Measurements from ENCODE around the gene AFAP1. TPM values are rescaled to one million over a fixed set of nuclear protein-coding genes. Genes with fewer than 3 reads are reported as not detected.

Gene AFAP1
- total RNA-seq, 2 experiments from 2014 or later: 7.1 to 7.9 TPM

DNA sequence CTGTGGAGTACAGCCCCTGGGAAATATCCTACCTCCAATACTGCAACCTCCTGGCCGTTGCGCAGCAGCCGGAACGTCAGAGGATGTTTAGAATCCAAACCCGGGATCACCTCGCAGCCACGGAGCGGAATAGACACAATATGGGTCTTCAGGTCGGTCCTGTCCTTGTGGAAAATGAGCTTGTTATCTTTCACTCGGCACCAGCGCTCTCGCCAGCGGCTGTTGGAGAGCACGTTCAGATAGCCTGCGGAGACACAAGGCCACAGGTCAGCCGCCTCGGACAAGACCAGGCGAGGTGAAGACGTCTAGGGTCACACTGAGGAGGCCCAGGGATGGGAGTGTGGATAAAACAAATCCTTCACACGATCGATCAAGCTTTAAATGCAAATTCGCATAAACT is 139.3 kb downstream of the AFAP1 start:
- DNase-seq: no peak
- H3K27ac Mint-ChIP-seq: no peak overlapping the region
- H3K36me3 Mint-ChIP-seq (ENCODE audit: low read depth): peaks cover 10% of the 10 kb centered on the region
- no peaks in the 10 kb centered on the region for H3K27me3 Mint-ChIP-seq
- peaks cover 15% of the 10 kb centered on the region for H3K4me1 Mint-ChIP-seq
- no peaks in the 10 kb centered on the region for H3K9me3 Mint-ChIP-seq
- POLR2A ChIA-PET: no interaction called here
- CTCF ChIA-PET: interaction anchor here (1.3 to 1.6 kb wide), 2 partner anchors 20 to 30 kb away, joined by 3 read pairs; no protein-coding TSS in a partner anchor
- no peak overlapping the region for H3K4me3 Mint-ChIP-seq

DNA sequence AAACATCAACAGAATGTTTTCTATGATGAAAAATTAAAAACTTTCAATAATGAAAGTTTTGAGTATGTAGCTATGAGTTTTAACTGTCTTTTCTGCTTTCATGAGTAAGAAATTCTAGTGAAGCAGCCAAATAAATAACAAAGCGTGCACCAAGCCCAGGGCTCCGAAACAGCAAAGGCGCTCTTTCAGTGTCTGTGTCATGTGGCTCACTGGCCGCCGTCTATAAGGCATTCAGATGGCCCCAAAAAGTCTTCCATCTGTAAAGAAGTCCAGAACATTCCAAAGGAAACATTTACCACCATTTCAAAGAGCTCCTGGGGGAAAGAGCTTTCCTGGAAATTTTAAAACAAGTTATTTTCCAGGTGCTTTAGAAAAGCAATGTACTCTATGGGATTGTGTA is 139.9 kb downstream of the AFAP1 start:
- CTCF ChIA-PET: interaction anchor here (1.6 kb wide), 1 partner anchor 30 kb away, joined by 3 read pairs; no protein-coding TSS in a partner anchor
- Mint-ChIP-seq H3K27me3 (no peaks in the 10 kb centered on the region), H3K9me3 (no peaks in the 10 kb centered on the region), H3K27ac (no peak overlapping the region), H3K4me3 (no peak overlapping the region), H3K4me1 (peaks cover 15% of the 10 kb centered on the region), H3K36me3 (ENCODE audit: low read depth) (peaks cover 10% of the 10 kb centered on the region)
- POLR2A ChIA-PET: no interaction called here
- no peak for DNase-seq

DNA sequence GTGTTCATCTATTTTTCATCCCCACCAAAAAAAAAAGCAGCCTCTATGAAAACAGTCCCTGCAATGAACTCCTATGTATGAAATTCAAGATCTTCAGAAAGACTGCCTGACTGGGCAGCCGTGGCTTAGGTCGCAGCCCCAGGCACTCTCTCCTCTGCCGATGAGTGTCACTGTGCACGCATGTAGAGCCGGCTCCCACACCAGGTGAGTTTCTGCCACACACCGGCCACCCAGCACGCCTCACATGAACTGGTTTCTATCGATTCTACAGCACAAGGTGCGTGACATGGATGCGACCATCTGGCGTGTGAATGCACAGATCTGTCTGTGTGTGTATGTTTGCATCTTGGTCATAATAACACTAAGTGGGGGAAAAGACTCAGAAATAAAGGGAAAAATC is 140.4 kb downstream of the AFAP1 start:
- peaks cover 10% of the 10 kb centered on the region for H3K36me3 Mint-ChIP-seq (ENCODE audit: low read depth)
- ChIA-PET CTCF (interaction anchor here (1.1 to 1.6 kb wide), 2 partner anchors 12 to 29 kb away, joined by 3 to 4 read pairs; no protein-coding TSS in a partner anchor), POLR2A (no interaction called here)
- H3K9me3 Mint-ChIP-seq: no peaks in the 10 kb centered on the region
- H3K27me3 Mint-ChIP-seq: no peaks in the 10 kb centered on the region
- H3K4me3 Mint-ChIP-seq: no peak overlapping the region
- DNase-seq: no peak
- no peak overlapping the region for H3K27ac Mint-ChIP-seq
- peaks cover 13% of the 10 kb centered on the region for H3K4me1 Mint-ChIP-seq

DNA sequence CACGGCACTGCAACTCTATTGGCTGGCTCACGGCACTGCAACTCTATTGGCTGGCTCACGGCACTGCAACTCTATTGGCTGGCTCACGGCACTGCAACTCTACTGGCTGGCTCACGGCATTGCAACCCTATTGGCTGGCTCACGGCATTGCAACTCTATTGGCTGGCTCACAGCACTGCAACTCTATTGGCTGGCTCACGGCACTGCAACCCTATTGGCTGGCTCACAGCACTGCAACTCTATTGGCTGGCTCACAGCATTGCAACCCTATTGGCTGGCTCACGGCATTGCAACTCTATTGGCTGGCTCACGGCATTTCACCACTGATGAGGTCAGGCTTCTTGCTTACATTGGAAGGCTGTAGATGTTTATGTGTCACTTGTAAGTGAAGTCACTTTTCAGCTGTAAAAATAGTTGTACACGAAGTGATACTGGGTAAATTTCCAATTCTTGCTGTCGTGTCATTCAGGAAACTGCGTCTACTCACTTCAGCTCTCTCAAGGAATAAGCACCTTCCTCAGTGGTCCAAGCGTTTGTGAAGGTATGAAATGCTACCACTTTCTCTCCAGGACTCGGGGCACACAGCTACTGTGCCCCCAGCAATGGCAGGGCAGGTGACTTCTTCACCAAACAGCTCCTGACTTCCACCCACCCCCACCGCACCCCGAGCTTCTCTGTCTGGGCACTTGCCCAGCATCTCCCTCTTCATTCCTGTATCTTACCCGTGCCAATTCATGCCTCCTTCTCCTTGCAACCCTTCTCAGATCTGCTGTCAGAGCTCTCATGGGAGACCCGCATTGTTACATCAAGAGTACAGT is 141.3 kb downstream of the AFAP1 start:
- DNase-seq: no peak
- Mint-ChIP-seq H3K27ac (no peak overlapping the region), H3K27me3 (no peaks in the 10 kb centered on the region), H3K4me1 (peaks cover 7% of the 10 kb centered on the region), H3K9me3 (no peaks in the 10 kb centered on the region), H3K4me3 (no peak overlapping the region), H3K36me3 (ENCODE audit: low read depth) (peaks cover 10% of the 10 kb centered on the region)
- ChIA-PET POLR2A (no interaction called here), CTCF (interaction anchor here (0.9 to 1.1 kb wide), 2 partner anchors 11 to 25 kb away, joined by 3 to 4 read pairs; no protein-coding TSS in a partner anchor)

DNA sequence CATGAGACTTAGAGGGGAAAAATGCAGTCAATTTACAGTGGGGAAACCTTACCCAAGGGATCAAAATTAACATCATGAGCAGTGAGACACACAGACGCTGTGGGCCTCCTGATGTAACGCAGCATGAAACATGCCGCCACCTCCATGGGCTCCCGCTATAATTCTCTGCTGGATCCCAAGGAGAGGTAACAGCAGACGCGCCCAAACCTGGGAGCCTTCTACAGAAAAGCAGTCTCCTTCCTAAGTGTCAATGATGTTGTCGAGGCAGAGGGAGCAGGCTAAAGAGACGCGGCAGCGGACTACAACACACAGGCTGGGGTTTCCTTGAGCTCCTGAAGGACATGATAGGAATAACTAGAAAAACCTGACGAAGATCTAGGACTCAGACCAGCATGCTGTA is 142.3 kb downstream of the AFAP1 start:
- no peak overlapping the region for H3K4me3 Mint-ChIP-seq
- H3K27ac Mint-ChIP-seq: no peak overlapping the region
- POLR2A ChIA-PET: no interaction called here
- peaks cover 7% of the 10 kb centered on the region for H3K4me1 Mint-ChIP-seq
- H3K9me3 Mint-ChIP-seq: no peaks in the 10 kb centered on the region
- DNase-seq: no peak
- H3K36me3 Mint-ChIP-seq (ENCODE audit: low read depth): peaks cover 10% of the 10 kb centered on the region
- no peaks in the 10 kb centered on the region for H3K27me3 Mint-ChIP-seq
- CTCF ChIA-PET: no interaction called here

DNA sequence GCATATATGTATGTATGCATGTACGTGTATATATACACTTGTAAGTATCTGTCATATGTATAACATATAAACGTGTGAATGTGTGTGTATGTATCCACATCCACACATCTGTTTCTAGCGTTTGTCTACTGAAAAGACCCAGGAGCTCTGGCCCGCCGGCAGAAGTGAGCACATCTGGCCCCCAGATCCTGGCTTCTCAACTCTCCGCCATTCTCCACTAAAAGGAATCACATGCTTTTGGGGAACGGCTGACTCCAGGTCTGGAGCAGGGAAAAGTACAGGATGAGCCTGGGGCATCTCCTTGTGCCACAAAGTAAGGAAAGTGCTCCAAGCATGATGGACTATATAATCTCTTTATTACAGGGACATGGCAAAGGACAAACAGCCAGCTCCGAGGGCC is 143.7 kb downstream of the AFAP1 start:
- no peaks in the 10 kb centered on the region for H3K27me3 Mint-ChIP-seq
- no peak overlapping the region for H3K27ac Mint-ChIP-seq
- ChIA-PET CTCF (no interaction called here), POLR2A (no interaction called here)
- H3K4me1 Mint-ChIP-seq: no peaks in the 10 kb centered on the region
- no peak for DNase-seq
- no peaks in the 10 kb centered on the region for H3K9me3 Mint-ChIP-seq
- H3K36me3 Mint-ChIP-seq (ENCODE audit: low read depth): peaks cover 10% of the 10 kb centered on the region
- no peak overlapping the region for H3K4me3 Mint-ChIP-seq

DNA sequence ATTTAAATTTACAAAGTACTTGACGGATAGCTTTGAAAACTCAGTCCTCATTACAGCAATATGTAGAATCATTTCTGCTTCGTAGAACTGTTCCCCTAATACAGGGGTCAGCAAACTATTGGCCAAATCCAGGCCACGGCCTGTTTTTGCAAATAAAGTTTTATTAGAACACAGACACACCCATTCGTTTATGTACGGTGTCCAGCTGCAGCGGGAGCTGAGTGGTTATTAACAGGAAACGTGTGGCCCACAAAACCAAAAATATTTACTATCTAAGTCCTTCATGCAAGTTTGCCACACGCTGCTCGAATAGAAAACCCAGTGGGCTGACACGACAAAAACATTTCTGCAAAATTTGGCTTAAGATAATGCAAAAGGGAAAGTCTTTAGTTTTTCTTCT is 146.5 kb downstream of the AFAP1 start:
- POLR2A ChIA-PET: no interaction called here

DNA sequence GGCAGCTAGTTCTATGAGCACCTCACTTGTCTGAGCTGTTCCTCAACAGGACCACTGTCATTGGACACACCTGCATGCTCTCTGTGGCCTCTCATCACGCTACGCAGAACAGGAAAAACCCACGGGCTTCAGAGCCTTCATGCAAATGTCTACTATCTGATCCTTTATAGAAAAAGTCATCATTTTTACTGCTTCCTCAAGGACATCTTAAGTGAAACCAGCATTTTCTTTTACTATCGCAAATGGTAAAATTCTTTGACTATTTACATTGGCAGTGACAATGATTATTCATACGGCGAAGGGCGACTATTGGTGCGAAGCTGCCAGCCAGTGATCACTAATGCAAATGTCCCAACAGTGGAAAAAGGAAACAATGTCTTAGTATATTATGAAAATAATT is 147.0 kb downstream of the AFAP1 start:
- Mint-ChIP-seq H3K9me3 (no peaks in the 10 kb centered on the region), H3K27ac (no peak overlapping the region), H3K4me1 (no peaks in the 10 kb centered on the region), H3K36me3 (ENCODE audit: low read depth) (no peaks in the 10 kb centered on the region), H3K27me3 (no peaks in the 10 kb centered on the region), H3K4me3 (no peak overlapping the region)
- CTCF ChIA-PET: interaction anchor here (1.8 to 2.5 kb wide), 2 partner anchors 10 to 18 kb away, joined by 4 to 8 read pairs; no protein-coding TSS in a partner anchor
- no peak for DNase-seq
- POLR2A ChIA-PET: no interaction called here

More for the DNA sequence above, 146.5 kb downstream of the AFAP1 start:
- no peaks in the 10 kb centered on the region for H3K36me3 Mint-ChIP-seq (ENCODE audit: low read depth)
- no peak for DNase-seq
- H3K27me3 Mint-ChIP-seq: no peaks in the 10 kb centered on the region
- no peak overlapping the region for H3K4me3 Mint-ChIP-seq
- H3K9me3 Mint-ChIP-seq: no peaks in the 10 kb centered on the region
- no peak overlapping the region for H3K27ac Mint-ChIP-seq
- CTCF ChIA-PET: interaction anchor here (2.5 kb wide), 1 partner anchor 9 kb away, joined by 8 read pairs; no protein-coding TSS in a partner anchor
- H3K4me1 Mint-ChIP-seq: no peaks in the 10 kb centered on the region

DNA sequence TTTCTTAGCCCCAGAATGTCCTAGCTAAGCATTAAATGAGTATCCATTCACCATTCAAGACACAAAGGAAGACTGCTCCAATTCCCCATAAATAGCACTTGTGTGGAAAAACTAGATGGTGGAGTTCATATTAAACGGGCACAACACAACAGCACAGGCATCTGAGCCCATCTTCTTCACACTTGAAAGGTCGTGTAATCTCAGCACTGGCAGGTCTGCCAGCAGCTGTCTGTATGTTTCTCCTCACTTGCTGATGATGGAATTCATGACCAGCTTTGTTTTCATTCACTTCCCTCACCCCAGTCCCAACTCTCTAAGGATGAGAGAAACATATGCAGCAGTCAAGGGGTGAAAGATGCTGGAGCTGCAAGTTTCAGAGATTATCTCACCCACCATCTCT is 148.7 kb downstream of the AFAP1 start:
- ChIA-PET CTCF (interaction anchor here (1.8 kb wide), 1 partner anchor 20 kb away, joined by 4 read pairs; no protein-coding TSS in a partner anchor), POLR2A (no interaction called here)
- Mint-ChIP-seq H3K9me3 (no peaks in the 10 kb centered on the region), H3K27me3 (no peaks in the 10 kb centered on the region), H3K36me3 (ENCODE audit: low read depth) (no peaks in the 10 kb centered on the region), H3K4me3 (no peak overlapping the region), H3K4me1 (no peaks in the 10 kb centered on the region), H3K27ac (no peak overlapping the region)
- DNase-seq: no peak

DNA sequence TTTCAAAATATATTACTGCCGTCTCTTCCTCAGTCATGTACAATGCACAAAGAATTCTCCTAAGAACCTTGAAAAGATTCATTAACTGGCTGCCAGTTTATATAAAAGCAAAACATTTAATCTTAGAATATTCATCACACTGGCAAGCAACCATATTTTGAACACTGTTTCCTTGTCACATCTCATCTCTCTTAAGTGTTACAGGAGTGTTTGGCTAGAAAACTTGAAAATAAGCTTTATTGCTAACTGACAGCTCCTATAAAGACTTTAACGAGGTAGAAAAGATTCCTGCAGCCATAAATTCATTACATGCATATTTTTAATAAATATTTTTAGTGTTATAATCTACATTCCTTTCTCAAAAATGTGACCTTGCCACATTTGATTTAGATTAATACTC is 149.6 kb downstream of the AFAP1 start:
- no peak for DNase-seq
- Mint-ChIP-seq H3K4me1 (peaks cover 2% of the 10 kb centered on the region), H3K27me3 (no peaks in the 10 kb centered on the region), H3K4me3 (no peak overlapping the region), H3K9me3 (no peaks in the 10 kb centered on the region), H3K27ac (no peak overlapping the region), H3K36me3 (ENCODE audit: low read depth) (no peaks in the 10 kb centered on the region)
- ChIA-PET POLR2A (no interaction called here), CTCF (no interaction called here)

DNA sequence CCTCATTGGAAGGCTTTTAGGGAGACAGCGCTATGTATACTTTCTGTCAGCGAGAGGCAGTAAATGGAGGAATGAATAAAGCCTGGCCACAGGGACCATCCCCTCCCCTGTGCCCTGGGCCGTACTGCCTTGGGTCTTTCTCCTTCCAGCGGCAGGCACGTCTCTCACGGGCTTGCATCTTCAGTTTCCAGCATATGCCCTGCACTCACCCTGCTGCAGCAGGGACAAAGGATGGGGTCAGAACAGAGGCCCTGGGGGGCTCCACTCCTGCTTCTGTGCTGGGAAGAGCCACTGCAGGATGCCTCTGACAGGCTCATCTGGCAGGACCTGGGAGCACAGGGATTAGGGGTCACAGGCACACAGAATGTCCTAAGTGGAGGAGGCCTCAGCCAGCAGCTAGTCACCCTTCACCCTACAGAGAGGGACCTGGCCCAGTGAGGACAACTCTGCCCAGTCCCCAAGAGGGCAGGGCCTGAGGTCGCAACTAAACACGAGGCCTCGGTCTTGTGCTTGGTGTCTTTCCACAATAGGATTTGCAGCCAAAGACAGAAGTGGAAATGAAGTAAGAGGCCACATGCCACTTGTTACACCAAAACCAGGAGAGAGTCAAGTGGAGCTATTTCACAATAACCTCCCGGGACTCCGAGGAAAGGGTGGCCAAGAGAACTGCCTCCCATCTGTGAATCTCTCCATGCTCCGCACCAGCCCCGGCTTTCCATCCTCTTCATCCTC is 150.8 kb downstream of the AFAP1 start:
- no peak overlapping the region for H3K27ac Mint-ChIP-seq
- DNase-seq: no peak
- H3K27me3 Mint-ChIP-seq: no peaks in the 10 kb centered on the region
- peaks cover 2% of the 10 kb centered on the region for H3K4me1 Mint-ChIP-seq
- H3K36me3 Mint-ChIP-seq (ENCODE audit: low read depth): no peaks in the 10 kb centered on the region
- H3K4me3 Mint-ChIP-seq: no peak overlapping the region
- ChIA-PET POLR2A (no interaction called here), CTCF (no interaction called here)
- H3K9me3 Mint-ChIP-seq: no peaks in the 10 kb centered on the region

DNA sequence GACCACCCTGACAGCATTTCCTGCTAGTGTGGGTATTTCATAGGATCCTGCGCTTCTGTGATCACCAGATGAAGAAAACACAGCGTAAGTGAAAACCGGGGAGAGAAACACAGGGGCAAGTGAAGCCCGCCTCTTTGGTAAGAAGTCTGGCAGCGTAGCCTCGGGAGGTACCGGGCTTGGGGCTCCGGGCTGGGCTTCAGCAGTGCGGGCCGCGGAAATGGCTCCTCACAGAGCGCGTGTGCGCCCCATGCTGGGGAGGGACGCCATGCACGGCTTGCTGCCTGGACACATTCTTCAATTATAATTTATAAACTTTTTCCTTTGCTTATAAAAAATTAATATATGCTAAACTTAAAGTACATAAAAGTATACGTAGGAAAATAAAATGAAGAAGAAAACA is 151.5 kb downstream of the AFAP1 start:
- Mint-ChIP-seq H3K27ac (no peak overlapping the region), H3K4me1 (peaks cover 2% of the 10 kb centered on the region), H3K9me3 (no peaks in the 10 kb centered on the region), H3K27me3 (no peaks in the 10 kb centered on the region), H3K4me3 (no peak overlapping the region), H3K36me3 (ENCODE audit: low read depth) (no peaks in the 10 kb centered on the region)
- POLR2A ChIA-PET: no interaction called here
- CTCF ChIA-PET: no interaction called here
- no peak for DNase-seq

DNA sequence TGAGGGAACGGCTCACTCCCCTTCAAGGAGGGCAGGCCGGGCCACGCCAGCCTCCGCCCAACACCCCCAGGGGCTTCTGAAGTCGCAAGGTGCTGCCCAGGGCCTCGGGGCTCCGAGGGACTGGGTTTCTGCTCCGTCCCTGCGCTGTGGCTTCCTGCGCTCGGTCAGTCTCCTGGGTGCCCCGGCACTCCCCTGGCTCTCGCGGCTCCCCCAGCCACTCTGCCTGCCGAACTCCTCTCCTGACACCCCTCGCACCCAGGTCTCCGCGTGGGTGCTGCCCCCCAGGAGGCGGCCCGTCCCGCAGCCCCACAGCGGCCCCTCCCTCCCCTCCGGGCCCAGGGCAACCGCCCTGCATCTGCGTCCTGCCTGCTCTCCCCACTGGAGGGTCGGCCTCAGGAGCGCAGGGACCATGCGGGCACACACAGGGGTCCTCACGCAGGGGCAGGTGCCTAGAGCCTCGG is 151.9 kb downstream of the AFAP1 start:
- no peaks in the 10 kb centered on the region for H3K9me3 Mint-ChIP-seq
- no peak overlapping the region for H3K27ac Mint-ChIP-seq
- ChIA-PET POLR2A (no interaction called here), CTCF (interaction anchor here (1.2 kb wide), 1 partner anchor 11 kb away, joined by 4 read pairs; no protein-coding TSS in a partner anchor)
- H3K27me3 Mint-ChIP-seq: no peaks in the 10 kb centered on the region
- H3K4me1 Mint-ChIP-seq: peaks cover 2% of the 10 kb centered on the region
- DNase-seq: no peak
- no peak overlapping the region for H3K4me3 Mint-ChIP-seq
- no peaks in the 10 kb centered on the region for H3K36me3 Mint-ChIP-seq (ENCODE audit: low read depth)

All from activated CD4-positive, alpha-beta T cell treated with anti-CD3 and anti-CD28 coated beads, Interleukin-2, amount 10 ng/mL, durations not matched to agents 7 days and 5 days (primary cell).